ENCODE measurements around the gene DPP6.

Gene DPP6

GRCh38 chr7:154451480-154452457, 399.6 kb downstream of the DPP6 start:
- DNase-seq (ENCODE audit: low read depth): no peak

DNA sequence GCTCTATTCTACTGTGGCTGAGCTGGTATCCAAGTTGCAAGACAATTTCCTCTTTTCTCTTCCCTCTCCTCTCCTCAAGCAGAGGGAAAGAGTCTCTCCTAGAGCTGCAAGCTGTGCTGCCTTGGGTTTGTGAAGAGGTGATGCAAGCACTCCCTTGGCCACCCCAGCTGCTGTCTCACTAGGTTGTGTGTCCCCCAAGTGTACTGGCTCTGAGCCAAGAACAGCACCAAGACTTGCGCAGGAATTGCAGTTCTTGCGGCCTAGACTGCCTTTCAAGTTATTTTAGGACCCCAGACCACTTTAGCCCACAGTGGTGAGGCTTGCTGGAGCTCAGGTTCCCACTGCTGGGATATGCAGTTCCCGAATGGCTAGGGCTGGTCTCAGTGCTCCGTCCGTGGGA, 411.6 kb downstream of the DPP6 start:
- DNase-seq (ENCODE audit: low read depth): no peak

GRCh38 chr7:154469652-154470051, 417.5 kb downstream of the DPP6 start:
- no peak for DNase-seq (ENCODE audit: low read depth)

DNA sequence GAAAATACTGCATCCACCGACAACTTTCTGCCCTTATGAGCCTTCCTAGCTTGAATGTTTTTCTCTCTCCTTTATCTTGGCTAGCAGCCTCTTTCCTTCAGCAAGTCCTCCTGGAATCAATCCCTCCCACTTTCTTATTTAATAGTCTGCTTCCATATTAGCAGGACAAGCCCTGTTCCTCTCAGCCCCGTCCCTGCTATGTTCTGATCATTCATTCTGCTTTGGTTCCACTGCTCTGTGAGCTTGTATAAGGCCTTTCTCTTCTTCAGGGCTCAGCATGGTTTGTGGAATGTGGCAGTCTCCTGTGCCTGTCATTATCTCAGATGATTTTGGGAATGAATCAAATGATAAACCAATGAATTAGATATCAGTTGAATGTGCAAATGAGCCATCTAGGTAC, 420.1 kb downstream of the DPP6 start:
- no peak for DNase-seq (ENCODE audit: low read depth)

DNA sequence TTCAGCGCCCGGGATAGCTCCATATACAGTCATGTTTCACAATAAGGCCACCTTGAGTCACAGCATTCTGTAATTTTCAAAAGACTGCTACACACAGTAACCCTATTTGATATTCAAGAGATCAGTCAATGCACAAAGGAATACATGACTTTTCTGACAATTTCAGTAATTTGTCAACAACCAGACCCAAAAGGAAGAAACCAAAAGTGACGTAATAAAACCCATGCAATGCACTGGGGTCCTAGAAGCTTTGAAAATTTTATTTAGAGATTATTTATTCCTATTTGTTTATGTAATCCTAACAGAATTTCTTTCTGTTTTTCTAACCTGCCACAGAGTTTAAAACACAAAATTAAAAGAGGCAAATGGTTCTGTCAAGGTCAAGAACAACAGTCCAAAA, 421.2 kb downstream of the DPP6 start:
- no peak for DNase-seq (ENCODE audit: low read depth)

DNA sequence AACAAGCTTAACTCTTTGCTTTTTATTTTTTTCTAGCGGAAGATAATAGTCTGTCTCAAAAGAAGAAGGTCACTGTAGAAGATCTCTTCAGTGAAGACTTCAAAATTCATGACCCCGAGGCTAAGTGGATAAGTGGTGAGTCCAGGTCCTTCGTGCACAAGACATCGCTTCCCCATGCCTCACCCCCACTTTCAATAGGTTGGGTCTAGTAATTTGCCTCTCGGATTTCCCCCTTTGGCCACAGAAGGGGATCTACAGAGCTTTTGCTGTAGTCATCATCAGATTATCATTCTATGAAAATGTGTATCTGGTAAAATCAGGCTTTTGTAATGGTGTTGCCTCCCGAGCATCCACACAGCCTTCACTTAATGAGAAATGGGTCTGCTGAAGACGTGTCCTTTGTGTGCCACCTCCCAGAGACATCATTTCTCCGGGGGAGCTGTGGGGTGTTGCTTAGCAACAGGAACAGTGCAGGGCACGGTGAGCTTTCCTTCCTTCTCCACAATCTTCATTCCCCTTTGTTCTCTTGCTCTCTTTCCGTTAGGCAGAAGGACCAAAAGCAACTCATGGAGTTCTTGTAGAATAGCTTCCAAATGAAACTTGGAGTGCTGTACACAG, 422.8 kb downstream of the DPP6 start:
- no peak for DNase-seq (ENCODE audit: low read depth)

GRCh38 chr7:154475864-154476263, 423.7 kb downstream of the DPP6 start:
- DNase-seq (ENCODE audit: low read depth): no peak

DNA sequence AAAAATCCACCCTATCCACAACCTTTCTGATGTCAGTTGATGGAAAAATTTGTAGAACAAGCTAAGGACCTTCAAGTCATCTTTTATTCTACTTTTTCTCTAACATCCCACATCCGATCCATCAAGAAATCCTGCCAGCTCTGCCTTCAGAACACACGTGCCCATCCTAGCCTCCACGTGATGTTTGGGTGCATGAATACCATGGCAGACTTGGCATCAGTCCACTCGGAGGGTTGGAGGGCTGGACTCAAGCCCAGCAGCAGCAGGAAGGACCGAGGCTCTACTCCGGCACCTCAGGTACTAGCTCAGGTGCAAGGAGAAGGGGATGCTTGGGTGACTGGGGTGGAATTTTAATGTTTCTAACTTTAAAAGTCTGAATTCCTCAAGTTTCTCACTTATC, 428.6 kb downstream of the DPP6 start:
- DNase-seq (ENCODE audit: low read depth): no peak

DNA sequence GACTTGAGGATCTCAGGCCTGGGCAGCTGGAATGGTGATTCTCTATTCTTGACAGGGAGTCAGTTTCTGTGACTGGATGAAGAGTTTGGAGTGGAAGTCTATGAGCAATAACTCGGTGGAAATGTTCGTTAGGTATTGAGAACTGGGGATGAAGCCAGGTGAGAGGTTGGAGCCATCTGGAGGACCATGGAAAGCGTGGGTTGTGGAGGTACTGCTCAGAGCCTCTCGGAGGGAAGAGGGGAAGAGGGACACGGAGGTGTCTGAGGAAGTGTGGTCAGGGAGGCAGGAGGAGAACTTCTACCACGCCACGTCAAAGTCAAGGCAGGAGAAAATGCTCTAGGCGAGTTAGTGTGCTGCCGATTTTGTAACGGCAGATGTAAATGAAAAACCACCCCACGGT, 430.7 kb downstream of the DPP6 start:
- DNase-seq (ENCODE audit: low read depth): no peak

DNA sequence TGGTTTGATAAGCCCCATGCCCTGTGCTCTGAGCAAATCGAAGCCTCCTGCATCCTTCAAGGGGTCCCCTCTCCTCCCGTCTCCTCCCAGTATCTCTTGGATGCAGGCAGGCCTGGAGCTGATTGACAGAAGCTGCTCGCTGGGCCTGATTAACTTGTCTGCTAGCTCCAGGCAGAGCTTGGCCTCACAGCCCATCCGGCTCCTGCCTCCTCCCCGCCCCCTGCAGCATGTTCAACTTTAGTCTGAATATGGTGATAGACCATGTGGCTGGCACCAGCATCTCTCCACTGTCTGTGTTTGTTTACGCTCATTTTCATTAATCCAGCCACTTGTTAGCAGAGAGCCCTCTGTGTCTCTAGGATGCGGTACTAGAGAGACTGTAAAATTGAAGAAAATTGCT, 432.2 kb downstream of the DPP6 start:
- no peak for DNase-seq (ENCODE audit: low read depth)

DNA sequence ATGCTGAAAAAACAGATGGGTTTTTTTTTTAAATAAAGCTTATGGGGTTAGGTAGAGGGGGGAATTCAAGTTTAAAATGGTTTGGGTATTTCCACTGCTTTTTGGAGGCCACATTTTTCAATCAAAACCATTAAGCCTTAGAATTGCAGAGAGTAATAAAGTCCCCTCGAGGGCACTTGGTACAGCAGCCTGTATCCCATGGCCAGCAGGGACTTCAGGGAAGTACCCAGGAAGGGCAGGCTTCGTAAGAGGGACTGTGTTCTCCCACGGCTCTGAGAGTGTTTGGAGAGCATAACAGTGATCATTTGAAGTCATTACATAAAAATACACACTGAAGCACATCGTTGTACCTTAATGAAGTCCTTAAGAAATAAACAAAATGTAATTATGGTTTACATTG, 432.7 kb downstream of the DPP6 start:
- no peak for DNase-seq (ENCODE audit: low read depth)

DNA sequence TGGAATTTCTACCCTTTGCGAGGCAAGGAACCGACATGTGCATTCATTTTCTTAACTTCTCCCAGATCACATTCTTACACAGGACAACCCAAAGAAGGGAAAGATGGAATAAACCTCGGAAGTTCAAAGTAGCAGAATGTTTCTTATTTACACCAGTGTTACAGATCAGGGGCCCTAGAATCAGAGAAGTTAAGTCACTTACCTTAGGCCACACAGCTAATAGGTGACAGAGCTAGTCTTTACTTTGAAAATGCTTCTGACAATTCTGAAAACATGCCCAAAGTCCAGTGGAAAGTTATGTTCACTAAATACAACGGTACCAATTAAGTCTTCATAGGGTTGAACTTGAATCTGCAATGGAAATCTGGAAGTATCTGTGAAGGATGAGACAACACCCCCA, 437.7 kb downstream of the DPP6 start:
- no peak for DNase-seq (ENCODE audit: low read depth)

- no peak for DNase-seq (ENCODE audit: low read depth)
These were observed 441.4 kb downstream of the DPP6 start for GRCh38 chr7:154493594-154493993.

GRCh38 chr7:154497751-154498150, 445.6 kb downstream of the DPP6 start:
- no peak for DNase-seq (ENCODE audit: low read depth)

DNA sequence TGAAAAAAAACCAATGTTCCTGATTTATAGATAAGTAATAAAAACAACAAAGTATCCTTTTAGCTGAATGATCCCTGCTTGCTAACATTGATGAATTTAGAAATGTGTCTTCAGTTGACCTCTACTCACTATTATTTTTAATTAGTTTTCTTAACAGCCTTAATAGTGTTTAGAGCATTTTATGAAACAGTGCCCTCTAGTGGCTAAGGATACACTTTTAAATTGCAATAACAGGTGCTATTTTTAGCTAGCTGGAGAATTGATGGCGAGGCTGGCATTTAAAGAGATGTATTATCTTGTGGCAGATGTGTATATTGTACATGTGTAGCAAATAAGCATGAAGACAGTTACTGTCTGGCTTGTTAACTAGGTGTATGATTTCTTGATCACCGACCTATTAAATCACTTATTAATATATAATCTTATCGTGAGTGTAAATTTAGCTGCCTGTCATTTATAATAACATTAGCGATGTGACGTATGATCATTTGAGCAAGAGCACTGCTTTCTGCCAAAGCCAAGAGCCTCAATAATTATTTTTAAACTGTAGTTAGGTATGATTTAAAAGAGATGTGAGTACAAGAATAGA, 451.9 kb downstream of the DPP6 start:
- no peak for DNase-seq (ENCODE audit: low read depth)

DNA sequence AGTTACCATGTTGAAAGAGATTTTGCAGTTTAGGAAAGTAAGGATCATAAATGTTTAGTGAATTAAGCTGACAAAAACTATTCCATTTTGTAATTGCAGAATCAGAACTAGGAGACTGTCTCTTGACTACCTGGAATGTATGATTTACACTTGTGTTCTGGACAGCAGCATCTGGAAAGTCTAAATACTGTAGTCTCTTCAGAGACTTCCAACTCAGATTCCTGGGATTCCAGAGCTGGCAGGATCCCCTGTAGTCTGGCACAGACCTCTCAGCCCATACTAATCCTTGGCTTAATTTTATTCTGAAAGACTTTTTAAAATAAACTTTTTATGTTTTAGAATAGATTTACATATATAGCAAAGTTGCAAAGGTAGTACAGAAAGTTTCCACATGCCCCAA, 452.7 kb downstream of the DPP6 start:
- DNase-seq (ENCODE audit: low read depth): no peak

DNA sequence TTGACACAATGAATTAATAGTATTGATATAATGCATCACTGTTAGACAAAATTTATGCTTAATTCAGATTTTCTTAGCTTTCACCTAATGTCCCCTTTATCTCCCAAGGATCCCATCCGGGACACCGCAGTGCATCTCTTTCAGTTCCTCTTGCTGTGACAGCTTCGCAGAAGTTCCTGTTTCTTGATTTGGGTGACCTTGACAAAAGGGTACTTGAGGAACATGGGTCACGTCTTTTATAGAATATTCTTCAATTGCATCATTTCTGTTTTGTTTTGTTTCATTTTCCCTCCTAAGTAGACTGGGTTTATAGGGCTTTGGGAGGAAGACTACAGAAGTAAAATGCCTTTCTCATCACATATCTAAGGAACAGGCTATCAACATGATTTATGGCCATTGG, 453.2 kb downstream of the DPP6 start:
- no peak for DNase-seq (ENCODE audit: low read depth)

DNA sequence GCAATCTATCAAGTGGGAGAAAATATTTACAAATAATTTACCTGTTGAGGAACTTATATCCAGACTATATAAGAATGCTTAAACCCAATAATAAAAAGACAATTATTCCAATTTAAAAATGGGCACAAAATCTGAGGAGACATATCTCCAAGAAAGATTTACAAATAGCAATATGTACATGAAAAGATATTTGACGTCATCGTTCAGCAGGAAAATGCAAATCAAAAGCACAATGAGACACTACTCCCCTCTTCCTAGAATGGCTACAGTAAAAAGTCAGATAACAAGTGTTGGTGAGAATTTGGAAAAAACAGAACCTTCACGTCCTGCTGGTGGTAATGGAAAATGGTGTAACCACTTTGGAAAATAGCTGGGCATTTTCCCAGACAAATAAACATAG, 457.0 kb downstream of the DPP6 start:
- DNase-seq (ENCODE audit: low read depth): no peak

GRCh38 chr7:154512121-154512833, 460.1 kb downstream of the DPP6 start:
- no peak for DNase-seq (ENCODE audit: low read depth)

- no peak for DNase-seq (ENCODE audit: low read depth)
These were observed 465.6 kb downstream of the DPP6 start for GRCh38 chr7:154517768-154518167.

GRCh38 chr7:154519229-154519628, 467.0 kb downstream of the DPP6 start:
- no peak for DNase-seq (ENCODE audit: low read depth)

GRCh38 chr7:154530136-154530535, 477.9 kb downstream of the DPP6 start:
- DNase-seq (ENCODE audit: low read depth): no peak

GRCh38 chr7:154532771-154533170, 480.6 kb downstream of the DPP6 start:
- no peak for DNase-seq (ENCODE audit: low read depth)
